NCI-H2107 treated with DMSO at 0.1 percent for 48 hours (cell line): ENCODE data around the gene GHRHR.

Source experiments
- DNase-seq: peaks from one replicate; lab custom pipeline; 2025; ENCODE audit not compliant: unreplicated experiment; lab: John Stamatoyannopoulos, UW

The GHRHR gene

GRCh38 chr7:30983914-30984247 lies 20.1 kb downstream of the GHRHR start:
- DNase-seq, result no peak

- no peak for DNase-seq
These were observed 20.8 kb downstream of the GHRHR start for GRCh38 chr7:30984359-30985107.

- DNase-seq, result no peak
These were observed 22.0 kb downstream of the GHRHR start for GRCh38 chr7:30985756-30986155.

- no peak for DNase-seq
These were observed 22.6 kb downstream of the GHRHR start for GRCh38 chr7:30986331-30986730.

GRCh38 chr7:30986738-30987137 lies 23.0 kb downstream of the GHRHR start:
- no peak for DNase-seq

- DNase-seq, result no peak
These were observed 23.4 kb downstream of the GHRHR start for GRCh38 chr7:30987178-30987577.

- no peak for DNase-seq
These were observed 24.2 kb downstream of the GHRHR start for GRCh38 chr7:30987936-30988335.

- DNase-seq, result no peak
These were observed 24.7 kb downstream of the GHRHR start for GRCh38 chr7:30988351-30989005.

- no peak for DNase-seq
These were observed 25.5 kb downstream of the GHRHR start for GRCh38 chr7:30989008-30989823.

GRCh38 chr7:30989824-30990672 lies 26.3 kb downstream of the GHRHR start:
- no peak for DNase-seq

GRCh38 chr7:30990673-30991170 lies 27.0 kb downstream of the GHRHR start:
- DNase-seq, result no peak

GRCh38 chr7:30992414-30992813 lies 28.7 kb downstream of the GHRHR start:
- no peak for DNase-seq

- no peak for DNase-seq
These were observed 30.7 kb downstream of the GHRHR start for GRCh38 chr7:30994206-30995100.

GRCh38 chr7:30995536-30995935 lies 31.8 kb downstream of the GHRHR start:
- no peak for DNase-seq

- DNase-seq, result no peak
These were observed 32.5 kb downstream of the GHRHR start for GRCh38 chr7:30996256-30996655.

- DNase-seq, result no peak
These were observed 33.1 kb downstream of the GHRHR start for GRCh38 chr7:30996883-30997282.

GRCh38 chr7:30997316-30997715 lies 33.6 kb downstream of the GHRHR start:
- DNase-seq, result no peak

GRCh38 chr7:30998180-30998579 lies 34.4 kb downstream of the GHRHR start:
- no peak for DNase-seq

GRCh38 chr7:31000161-31000693 lies 36.5 kb downstream of the GHRHR start:
- no peak for DNase-seq

GRCh38 chr7:31000779-31001178 lies 37.0 kb downstream of the GHRHR start:
- DNase-seq, result no peak
